Measurements from ENCODE around the gene PLIN4.

Gene PLIN4

DNA sequence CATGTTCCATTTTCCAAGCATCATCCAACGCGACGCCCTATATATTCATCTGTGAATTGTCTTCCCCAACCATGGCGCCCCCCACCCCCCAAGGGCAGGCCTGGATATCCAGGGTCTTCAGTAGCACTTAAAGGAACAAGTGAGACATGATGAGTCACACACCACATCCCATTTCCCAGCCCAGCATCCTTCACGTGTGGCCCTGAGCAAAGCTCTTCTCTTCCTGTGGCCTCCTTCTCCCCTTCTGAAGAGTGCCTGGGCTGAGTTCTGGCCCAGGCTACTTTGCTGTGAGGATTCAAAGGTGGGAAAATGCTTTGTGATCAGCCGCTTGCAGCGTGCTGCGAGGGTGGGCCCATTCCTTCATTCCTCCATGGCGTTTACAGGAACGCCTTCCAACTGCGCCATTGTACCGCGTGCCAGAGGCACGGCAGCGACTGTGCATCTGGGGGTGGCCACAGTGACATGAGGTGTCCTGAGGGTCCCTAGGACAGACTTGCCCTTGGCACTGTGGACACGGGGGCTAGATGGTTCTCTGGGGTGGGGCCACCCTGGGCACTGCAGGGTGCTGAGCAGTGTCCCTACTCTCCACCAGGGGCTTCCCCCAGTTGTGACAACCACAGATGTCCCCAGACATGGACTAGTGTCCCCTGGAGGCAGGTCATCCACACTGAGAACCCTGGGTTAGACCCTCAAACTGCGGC is 11.7 kb downstream of the PLIN4 start:
- no peak for DNase-seq (ENCODE audit: low read depth in 2 of 2)

- DNase-seq (ENCODE audit: low read depth in 2 of 2), result no peak
These were observed 12.5 kb downstream of the PLIN4 start for GRCh38 chr19:4505570-4506448.

DNA sequence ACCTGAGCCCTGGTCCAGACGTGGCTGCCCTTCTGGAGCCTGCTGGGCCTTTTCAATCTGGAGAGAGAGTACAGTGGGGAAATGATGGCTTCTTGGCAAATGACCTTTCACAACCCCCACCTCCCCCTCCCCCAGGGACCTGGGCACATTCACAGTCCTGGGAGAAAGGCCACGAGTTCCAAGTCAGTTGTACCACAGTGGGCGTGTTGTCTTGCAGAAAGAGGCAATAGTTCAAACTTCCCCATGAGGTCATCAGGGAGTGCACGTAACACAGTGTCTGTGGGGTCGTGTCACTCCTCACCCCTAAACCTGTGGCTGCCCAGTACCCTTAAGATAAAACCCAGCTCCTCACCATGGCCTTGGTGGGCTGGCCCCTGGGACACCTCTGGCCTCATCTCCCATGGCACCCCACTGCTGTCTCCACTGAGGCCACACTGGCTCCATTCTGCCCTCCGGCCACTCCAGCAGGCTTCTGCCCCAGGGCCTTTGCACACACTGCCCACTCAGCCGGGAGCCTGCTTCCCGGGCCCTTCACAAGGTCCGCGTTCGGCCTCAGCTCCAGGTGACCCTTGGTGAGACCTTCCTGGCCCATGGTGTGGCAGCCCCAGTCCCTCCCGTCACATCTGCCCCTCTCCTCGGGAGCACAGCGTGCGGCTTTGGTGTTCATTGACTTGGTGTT is 13.3 kb downstream of the PLIN4 start:
- DNase-seq (ENCODE audit: low read depth in 2 of 2), result no peak

- DNase-seq (ENCODE audit: low read depth in 2 of 2), result no peak
These were observed 14.0 kb downstream of the PLIN4 start for GRCh38 chr19:4504297-4504701.

DNA sequence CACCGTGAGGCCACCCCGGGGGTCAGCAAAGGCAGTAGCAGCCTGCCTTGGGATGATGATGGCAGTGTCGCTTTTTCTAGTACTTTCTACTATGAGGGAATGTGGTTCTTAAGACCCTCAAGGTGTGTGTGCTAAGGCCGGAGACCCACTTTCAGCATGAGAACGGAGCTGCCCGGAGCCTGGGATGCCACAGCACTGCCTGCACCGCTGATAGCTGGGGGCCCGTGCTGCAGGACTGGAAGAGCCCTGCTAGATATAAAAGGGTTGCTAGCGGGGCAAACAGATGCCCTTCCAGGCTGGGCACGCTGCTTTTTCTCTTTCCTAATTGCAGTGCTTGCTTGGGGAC is 14.5 kb downstream of the PLIN4 start:
- no peak for DNase-seq (ENCODE audit: low read depth in 2 of 2)

DNA sequence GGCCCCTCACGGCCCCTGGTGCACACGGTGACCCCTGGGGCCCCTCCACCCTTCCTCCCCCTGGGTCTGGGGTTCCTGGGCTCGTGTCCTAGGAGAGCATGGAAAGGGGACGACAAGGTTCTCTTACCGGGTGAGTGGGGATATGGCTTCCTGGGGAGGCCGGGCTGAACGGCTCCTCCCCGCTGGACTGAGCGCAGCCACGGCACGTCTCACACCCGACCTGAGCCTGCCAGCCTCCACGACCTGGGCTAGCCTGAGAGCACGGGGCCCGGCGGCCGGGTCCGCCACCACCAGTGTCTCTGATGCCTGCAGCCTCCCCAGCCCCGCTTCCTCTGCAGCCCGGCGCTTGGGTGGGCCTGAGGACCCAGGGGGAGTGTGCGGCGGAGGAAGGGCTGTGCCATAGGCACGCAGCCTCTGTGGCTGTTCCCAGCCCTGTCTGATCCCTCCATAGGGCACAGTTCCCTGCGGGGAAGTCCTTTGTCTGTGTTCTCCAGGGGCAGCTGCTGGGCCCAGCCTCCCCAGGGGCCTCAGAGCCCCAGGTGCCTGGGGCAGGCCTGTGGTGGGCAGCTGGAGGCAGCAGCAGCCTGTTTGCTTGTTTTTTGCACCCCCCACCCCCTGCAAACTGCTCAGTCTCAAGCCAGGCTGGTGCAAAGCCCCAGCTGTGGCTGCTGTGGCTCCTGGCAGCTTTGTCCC is 15.0 kb downstream of the PLIN4 start:
- DNase-seq (ENCODE audit: low read depth in 2 of 2), result no peak

DNA sequence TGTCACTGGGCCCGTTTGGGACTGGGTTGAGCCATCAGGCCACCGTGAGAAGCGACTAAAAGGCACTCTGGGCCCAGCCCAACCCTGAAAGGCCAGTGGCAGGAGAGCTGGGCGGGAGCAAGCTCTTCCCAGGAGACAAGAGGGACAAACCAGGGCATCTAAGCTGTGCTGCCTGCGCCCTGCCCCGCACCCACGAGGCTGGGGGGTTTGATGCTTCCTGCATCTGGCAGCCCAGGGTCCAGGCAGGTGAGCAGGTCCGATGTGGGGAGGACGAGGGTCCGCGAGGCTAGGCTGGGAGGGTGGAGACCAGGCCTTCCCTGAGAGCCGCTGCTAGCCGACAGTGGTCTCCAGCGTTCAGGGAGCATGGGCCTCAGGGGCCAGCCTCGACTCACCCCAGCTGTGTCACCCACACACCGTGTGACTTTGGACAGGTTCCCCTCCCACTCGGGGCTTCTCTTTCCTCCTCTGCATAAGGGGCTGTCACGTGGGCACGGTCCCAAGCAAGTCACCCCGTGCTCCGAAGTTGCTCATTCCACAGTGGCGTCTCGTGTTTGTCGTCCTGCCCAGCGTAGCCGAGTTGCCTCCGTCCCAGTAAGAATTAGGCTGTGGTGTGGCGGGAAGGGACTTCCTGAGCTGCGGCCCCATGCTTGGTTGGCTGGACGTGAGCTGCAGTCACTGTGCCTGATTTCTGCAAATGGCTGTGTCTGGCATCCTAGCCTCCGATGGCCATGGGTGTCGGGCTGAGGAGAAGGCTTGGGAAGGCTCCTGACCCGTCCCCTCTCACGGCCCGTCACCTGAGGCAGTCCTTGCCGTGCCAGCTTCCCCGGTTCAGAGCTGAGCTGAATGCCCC is 15.8 kb downstream of the PLIN4 start:
- DNase-seq (ENCODE audit: low read depth in 2 of 2), result no peak

- no peak for DNase-seq (ENCODE audit: low read depth in 2 of 2)
These were observed 16.6 kb downstream of the PLIN4 start for GRCh38 chr19:4501691-4502090.

GRCh38 chr19:4500841-4501591 is 17.3 kb downstream of the PLIN4 start:
- DNase-seq (ENCODE audit: low read depth in 2 of 2), result no peak

DNA sequence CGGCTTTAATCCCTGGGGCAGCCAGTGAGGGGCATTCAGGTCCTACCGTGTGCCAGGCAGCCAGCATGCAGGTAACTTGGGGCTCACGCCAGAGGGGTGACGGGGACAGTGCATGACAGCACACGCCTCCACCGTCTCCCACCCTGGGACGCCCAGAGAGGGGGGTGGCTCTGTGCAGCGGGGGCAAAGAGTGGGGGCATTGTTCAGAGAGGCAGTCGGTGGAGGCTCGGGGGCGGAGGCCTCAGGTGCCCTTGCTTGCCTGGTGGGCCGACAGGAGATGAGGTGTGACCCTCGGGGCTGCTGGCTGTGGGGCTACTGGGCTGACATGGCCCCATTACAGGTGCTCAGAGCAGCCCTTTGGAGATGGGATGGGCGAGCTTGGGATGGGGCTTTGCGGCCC is 18.4 kb downstream of the PLIN4 start:
- no peak for DNase-seq (ENCODE audit: low read depth in 2 of 2)

GRCh38 chr19:4499318-4499717 is 19.0 kb downstream of the PLIN4 start:
- no peak for DNase-seq (ENCODE audit: low read depth in 2 of 2)

DNA sequence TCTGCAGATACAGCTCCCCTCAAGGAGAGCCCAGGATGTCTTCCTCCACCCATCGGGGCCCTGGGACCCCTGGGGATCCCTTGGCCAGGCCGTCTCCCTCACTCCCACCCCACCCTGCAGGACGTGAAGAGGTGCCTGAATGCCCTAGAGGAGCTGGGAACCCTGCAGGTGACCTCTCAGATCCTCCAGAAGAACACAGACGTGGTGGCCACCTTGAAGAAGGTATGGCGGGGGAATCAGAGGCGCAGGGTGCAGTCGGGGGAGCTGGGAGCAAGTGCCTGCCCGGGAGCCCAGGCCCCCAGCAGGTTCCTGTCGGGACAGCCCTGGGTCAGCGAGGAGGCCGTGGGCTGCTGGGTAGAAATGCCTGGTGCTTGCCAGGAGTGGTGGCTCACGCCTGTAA is 19.6 kb downstream of the PLIN4 start:
- no peak for DNase-seq (ENCODE audit: low read depth in 2 of 2)

- no peak for DNase-seq (ENCODE audit: low read depth in 2 of 2)
These were observed 20.4 kb downstream of the PLIN4 start for GRCh38 chr19:4497770-4498389.

GRCh38 chr19:4496304-4496703 is 22.0 kb downstream of the PLIN4 start:
- DNase-seq (ENCODE audit: low read depth in 2 of 2), result no peak

DNA sequence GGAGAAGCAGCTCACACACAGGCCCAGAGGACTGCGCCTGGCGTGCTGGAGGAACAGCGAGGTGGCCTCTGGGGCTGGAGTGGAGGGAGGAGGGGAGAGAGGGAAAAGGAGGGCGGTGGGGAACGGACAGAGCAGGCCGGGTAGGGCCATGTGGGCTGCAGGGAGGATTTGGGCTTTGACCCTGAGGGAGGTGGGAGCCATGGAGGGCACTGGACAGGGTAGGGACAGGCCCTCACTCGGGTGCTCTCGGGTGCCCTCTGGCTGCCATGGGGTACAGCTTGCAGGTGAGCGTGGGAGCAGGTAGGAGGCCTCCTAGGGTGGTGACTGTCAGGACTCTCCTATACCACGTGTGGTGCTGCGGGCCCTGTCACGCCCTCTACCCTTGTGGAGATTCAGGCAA is 22.8 kb downstream of the PLIN4 start:
- no peak for DNase-seq (ENCODE audit: low read depth in 2 of 2)

DNA sequence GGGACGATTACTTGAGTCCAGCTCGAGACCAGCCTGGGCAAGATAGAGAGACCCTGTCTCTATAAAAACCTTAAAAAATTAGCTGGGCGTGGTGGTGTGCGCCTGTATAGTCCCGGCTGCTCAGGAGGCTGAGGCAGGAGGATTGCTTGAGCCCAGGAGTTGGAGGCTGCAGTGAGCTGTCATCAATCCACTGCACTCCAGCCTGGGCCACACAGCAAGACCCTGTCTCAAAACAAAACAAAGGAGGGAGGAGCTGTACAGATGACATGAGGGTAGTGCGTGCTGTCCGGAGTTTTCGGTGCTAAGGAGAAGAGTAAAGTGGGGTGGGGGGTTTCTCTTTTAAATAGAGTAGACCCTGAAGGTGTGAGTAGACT is 23.6 kb downstream of the PLIN4 start:
- no peak for DNase-seq (ENCODE audit: low read depth in 2 of 2)

DNA sequence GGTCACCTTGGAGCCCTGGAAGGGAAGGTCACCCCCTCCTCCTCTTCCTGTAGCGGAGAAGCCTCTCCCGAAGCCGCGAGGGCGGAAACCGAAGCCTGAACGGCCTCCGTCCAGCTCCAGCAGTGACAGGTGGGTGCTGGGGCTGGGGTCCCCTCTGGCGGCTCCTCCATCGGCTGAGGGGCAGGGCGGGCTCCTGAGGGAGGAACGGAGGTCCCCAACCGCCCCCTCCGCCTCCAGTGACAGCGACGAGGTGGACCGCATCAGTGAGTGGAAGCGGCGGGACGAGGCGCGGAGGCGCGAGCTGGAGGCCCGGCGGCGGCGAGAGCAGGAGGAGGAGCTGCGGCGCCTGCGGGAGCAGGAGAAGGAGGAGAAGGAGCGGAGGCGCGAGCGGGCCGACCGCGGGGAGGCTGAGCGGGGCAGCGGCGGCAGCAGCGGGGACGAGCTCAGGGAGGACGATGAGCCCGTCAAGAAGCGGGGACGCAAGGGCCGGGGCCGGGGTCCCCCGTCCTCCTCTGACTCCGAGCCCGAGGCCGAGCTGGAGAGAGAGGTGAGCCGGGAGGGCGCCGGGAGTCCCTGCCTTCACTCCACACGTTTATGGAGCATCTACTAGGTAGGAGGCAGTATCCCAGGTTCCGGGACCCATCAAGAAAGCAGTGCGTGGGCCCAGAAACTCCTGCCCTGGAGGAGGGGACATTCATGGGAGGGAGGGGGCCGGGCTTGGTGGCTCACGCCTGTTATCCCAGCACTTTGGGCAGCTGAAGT is 24.2 kb downstream of the PLIN4 start:
- no peak for DNase-seq (ENCODE audit: low read depth in 2 of 2)

- DNase-seq (ENCODE audit: low read depth in 2 of 2), result no peak
These were observed 25.0 kb downstream of the PLIN4 start for GRCh38 chr19:4493104-4493928.
